WTC11 (cell line): ENCODE measurements around the gene MED9. TPM values are rescaled to one million over a fixed set of nuclear protein-coding genes. Genes with fewer than 3 reads are reported as not detected.
"Not testable (repeated sequence)": the region's sequence is repeated elsewhere in the genome, so short reads cannot be mapped to it uniquely, and the experiment has no call there.

Experiments used
- ATAC-seq: fragments of 200-7000 bp; cut with Tn5 transposase; 2 replicates; pipeline ENCODE4 v1.10.0; 2021; ENCODE audit warnings: mild to moderate bottlenecking, moderate library complexity
- CTCF ChIA-PET: fragments of 300-600 bp; sonication (Branson Sonifier 250); formaldehyde crosslinking; loops from one replicate; lab custom pipeline; 2021; ENCODE audit warnings: antibody characterized with exemption; lab: Charles Lee
- POLR2A ChIA-PET: fragments of 350-600 bp; sonication (Branson Sonifier 250); formaldehyde crosslinking; loops from one replicate; lab custom pipeline; 2021; ENCODE audit warnings: antibody characterized with exemption; lab: Charles Lee
- DNase-seq: peaks from one replicate; pipeline ENCODE4 v3.0.0; 2021; ENCODE audit warnings: low spot score
- H3K27ac Mint-ChIP-seq: 2 replicates; pipeline ENCODE4 v1.8.0; 2021; ENCODE audit warnings: mixed read lengths
- H3K27me3 Mint-ChIP-seq: 2 replicates; pipeline ENCODE4 v1.8.0; 2021; ENCODE audit warnings: low read depth, mild to moderate bottlenecking, moderate library complexity, mixed read lengths
- H3K36me3 Mint-ChIP-seq: 2 replicates; pipeline ENCODE4 v1.8.0; 2021; ENCODE audit warnings: mixed read lengths
- H3K4me1 Mint-ChIP-seq: 2 replicates; pipeline ENCODE4 v1.8.0; 2022; ENCODE audit warnings: mixed read lengths
- H3K4me3 Mint-ChIP-seq: 2 replicates; pipeline ENCODE4 v1.8.0; 2021; ENCODE audit warnings: mild to moderate bottlenecking, moderate library complexity, mixed read lengths
- H3K9me3 Mint-ChIP-seq: 2 replicates; pipeline ENCODE4 v1.8.0; 2021; ENCODE audit warnings: mixed read lengths
- ATF1 ChIP-seq: sonication (generic); formaldehyde crosslinking; IDR thresholded peaks from 2 replicates; pipeline ENCODE4 v1.8.1; 2023; ENCODE audit warnings: mild to moderate bottlenecking, moderate library complexity, missing genetic modification reagents
- CREM ChIP-seq: sonication (generic); formaldehyde crosslinking; IDR thresholded peaks from 2 replicates; pipeline ENCODE4 v1.8.1; 2022; ENCODE audit warnings: mild to moderate bottlenecking, missing genetic modification reagents, moderate library complexity
- GABPB1 ChIP-seq: sonication (generic); formaldehyde crosslinking; IDR thresholded peaks from 2 replicates; pipeline ENCODE4 v1.8.1; 2023; ENCODE audit warnings: mild to moderate bottlenecking, missing genetic modification reagents
- JAZF1 ChIP-seq: fragments of 250-450 bp; sonication (Bioruptor Pico); IDR thresholded peaks from 2 replicates; pipeline ENCODE4 v1.9.0; 2021; ENCODE audit warnings: moderate library complexity, mild to moderate bottlenecking, inconsistent platforms
- KAT7 ChIP-seq: sonication (generic); formaldehyde crosslinking; IDR thresholded peaks from 2 replicates; pipeline ENCODE4 v1.8.1; 2023; ENCODE audit warnings: missing genetic modification reagents, mild to moderate bottlenecking, borderline replicate concordance
- MXD4 ChIP-seq: fragments of 250-450 bp; sonication (Bioruptor Pico); IDR thresholded peaks from 2 replicates; pipeline ENCODE4 v1.8.0; 2021; ENCODE audit warnings: mild to moderate bottlenecking, moderate library complexity, borderline replicate concordance
- MYBL2 ChIP-seq: sonication (generic); formaldehyde crosslinking; IDR thresholded peaks from 2 replicates; pipeline ENCODE4 v1.8.1; 2023; ENCODE audit warnings: mild to moderate bottlenecking, moderate library complexity, missing genetic modification reagents
- NFATC4 ChIP-seq: fragments of 250-450 bp; sonication (Bioruptor Pico); IDR thresholded peaks from 2 replicates; pipeline ENCODE4 v1.9.0; 2021; ENCODE audit warnings: mild to moderate bottlenecking
- NFYB ChIP-seq: sonication (generic); formaldehyde crosslinking; conservative IDR thresholded peaks from 2 replicates; pipeline ENCODE4 v1.8.0; 2022; ENCODE audit warnings: low read depth, missing genetic modification reagents
- SMAD3 ChIP-seq: sonication (generic); formaldehyde crosslinking; IDR thresholded peaks from 2 replicates; pipeline ENCODE4 v1.8.0; 2022; ENCODE audit warnings: missing genetic modification reagents, mild to moderate bottlenecking, borderline replicate concordance
- SMAD4 ChIP-seq: sonication (generic); formaldehyde crosslinking; IDR thresholded peaks from 2 replicates; pipeline ENCODE4 v1.8.0; 2022; ENCODE audit warnings: mild to moderate bottlenecking, missing genetic modification reagents
- TCF7 ChIP-seq: sonication (generic); formaldehyde crosslinking; IDR thresholded peaks from 2 replicates; pipeline ENCODE4 v1.8.0; 2022; ENCODE audit warnings: mild to moderate bottlenecking, low read depth, missing genetic modification reagents, moderate library complexity
- TEAD4 ChIP-seq: sonication (generic); formaldehyde crosslinking; IDR thresholded peaks from 2 replicates; pipeline ENCODE4 v1.8.0; 2022; ENCODE audit warnings: mild to moderate bottlenecking, missing genetic modification reagents
- ZNF219 ChIP-seq: sonication (generic); formaldehyde crosslinking; IDR thresholded peaks from 2 replicates; pipeline ENCODE4 v1.8.0; 2023; ENCODE audit warnings: missing genetic modification reagents, mild to moderate bottlenecking, borderline replicate concordance
- ZNF263 ChIP-seq: sonication (generic); formaldehyde crosslinking; IDR thresholded peaks from 2 replicates; pipeline ENCODE4 v1.8.1; 2022; ENCODE audit warnings: low read depth, mild to moderate bottlenecking, moderate library complexity, missing genetic modification reagents
- ZNF416 ChIP-seq: fragments of 250-450 bp; sonication (Bioruptor Pico); IDR thresholded peaks from 2 replicates; pipeline ENCODE4 v1.9.0; 2021; ENCODE audit warnings: mild to moderate bottlenecking, inconsistent platforms
- total RNA-seq: library from RNA; stranded (reverse); gene quantifications from 3 replicates; pipeline ENCODE4 v1.2.3, GENCODE V29; 2021
- TF ChIP-seq, protein P1 (sequence below): sonication (generic); formaldehyde crosslinking; conservative IDR thresholded peaks from 2 replicates; pipeline ENCODE4 v1.8.1; 2022; ENCODE audit warnings: mild to moderate bottlenecking, missing genetic modification reagents
- TF ChIP-seq, protein P2 (sequence below): sonication (generic); formaldehyde crosslinking; IDR thresholded peaks from 2 replicates; pipeline ENCODE4 v1.8.0; 2023; ENCODE audit warnings: mild to moderate bottlenecking, missing genetic modification reagents
- TF ChIP-seq, protein P3 (sequence below): sonication (generic); formaldehyde crosslinking; IDR thresholded peaks from 2 replicates; pipeline ENCODE4 v1.8.1; 2022; ENCODE audit warnings: mild to moderate bottlenecking, missing genetic modification reagents, moderate library complexity, borderline replicate concordance
- TF ChIP-seq, protein P4 (sequence below): fragments of 250-450 bp; sonication (Bioruptor Pico); conservative IDR thresholded peaks from 2 replicates; pipeline ENCODE4 v1.9.0; 2021; ENCODE audit warnings: mild to moderate bottlenecking
- TF ChIP-seq, protein P5 (sequence below): sonication (generic); formaldehyde crosslinking; IDR thresholded peaks from 2 replicates; pipeline ENCODE4 v1.8.0; 2022; ENCODE audit warnings: mild to moderate bottlenecking, missing genetic modification reagents
- TF ChIP-seq, protein P6 (sequence below): sonication (generic); formaldehyde crosslinking; IDR thresholded peaks from 2 replicates; pipeline ENCODE4 v1.8.1; 2023; ENCODE audit warnings: mild to moderate bottlenecking, missing genetic modification reagents
- TF ChIP-seq, protein P7 (sequence below): sonication (generic); formaldehyde crosslinking; IDR thresholded peaks from 2 replicates; pipeline ENCODE4 v1.8.1; 2023; ENCODE audit warnings: mild to moderate bottlenecking, missing genetic modification reagents, moderate library complexity

Gene MED9
- total RNA-seq, 1 experiment from 2014 or later: 21.1 TPM

DNA sequence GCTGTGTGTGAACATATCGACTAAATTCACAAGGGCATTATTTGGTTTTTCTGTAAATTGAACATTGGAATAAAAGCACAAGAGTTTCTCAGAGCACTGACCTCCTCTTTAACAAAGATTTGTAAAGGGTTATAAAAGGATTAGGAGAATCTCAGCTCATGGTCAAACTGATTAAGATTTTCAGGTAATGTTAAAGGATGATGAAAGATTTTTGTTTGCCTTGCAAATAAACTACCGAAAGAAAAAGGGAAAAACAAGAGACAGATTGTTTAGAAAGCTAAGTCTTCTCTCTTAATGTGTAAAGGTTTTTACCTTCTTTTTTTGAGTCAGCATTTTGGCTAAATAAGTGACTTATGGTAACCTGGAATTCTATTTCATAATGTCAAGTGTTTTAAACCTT is 47.6 kb upstream of the MED9 start:
- ATAC-seq (no peak), DNase-seq (no peak)
- ChIA-PET POLR2A (no interaction called here), CTCF (no interaction called here)
- Mint-ChIP-seq H3K36me3 (peaks cover 6% of the 10 kb centered on the region), H3K4me1 (peaks cover 5% of the 10 kb centered on the region), H3K27me3 (peaks cover 21% of the 10 kb centered on the region), H3K9me3 (peaks cover 35% of the 10 kb centered on the region), H3K4me3 (no peak overlapping the region), H3K27ac (no peak overlapping the region)
- TF ChIP-seq, protein P1, sequence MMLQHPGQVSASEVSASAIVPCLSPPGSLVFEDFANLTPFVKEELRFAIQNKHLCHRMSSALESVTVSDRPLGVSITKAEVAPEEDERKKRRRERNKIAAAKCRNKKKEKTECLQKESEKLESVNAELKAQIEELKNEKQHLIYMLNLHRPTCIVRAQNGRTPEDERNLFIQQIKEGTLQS (CRISPR knock-in tag): no peak
- TF ChIP-seq NFATC4: no peak
- no peak for TF ChIP-seq NFYB (CRISPR knock-in tag)
- TF ChIP-seq MYBL2: no peak
- no peak for TF ChIP-seq KAT7 (CRISPR knock-in tag)
- no peak for TF ChIP-seq SMAD4
- no peak for TF ChIP-seq ZNF263 (CRISPR knock-in tag)
- TF ChIP-seq, all 79 proteins: peak for 0

DNA sequence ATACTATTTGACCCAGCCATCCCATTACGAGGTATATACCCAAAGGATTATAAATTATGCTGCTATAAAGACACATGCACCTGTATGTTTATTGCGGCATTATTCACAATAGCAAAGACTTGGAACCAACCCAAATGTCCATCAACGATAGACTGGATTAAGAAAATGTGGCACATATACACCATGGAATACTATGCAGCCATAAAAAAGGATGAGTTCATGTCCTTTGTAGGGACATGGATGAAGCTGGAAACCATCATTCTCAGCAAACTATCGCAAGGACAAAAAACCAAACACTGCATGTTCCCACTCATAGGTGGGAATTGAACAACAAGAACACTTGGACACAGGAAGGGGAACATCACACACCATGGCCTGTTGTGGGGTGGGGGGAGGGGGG is 45.9 kb upstream of the MED9 start:
- Mint-ChIP-seq H3K27me3 (peaks cover 20% of the 10 kb centered on the region), H3K9me3 (peaks cover 32% of the 10 kb centered on the region)
- H3K4me1 Mint-ChIP-seq, ATAC-seq, CTCF ChIA-PET, H3K27ac Mint-ChIP-seq, POLR2A ChIA-PET, DNase-seq, H3K36me3 Mint-ChIP-seq, H3K4me3 Mint-ChIP-seq: not testable (repeated sequence)

DNA sequence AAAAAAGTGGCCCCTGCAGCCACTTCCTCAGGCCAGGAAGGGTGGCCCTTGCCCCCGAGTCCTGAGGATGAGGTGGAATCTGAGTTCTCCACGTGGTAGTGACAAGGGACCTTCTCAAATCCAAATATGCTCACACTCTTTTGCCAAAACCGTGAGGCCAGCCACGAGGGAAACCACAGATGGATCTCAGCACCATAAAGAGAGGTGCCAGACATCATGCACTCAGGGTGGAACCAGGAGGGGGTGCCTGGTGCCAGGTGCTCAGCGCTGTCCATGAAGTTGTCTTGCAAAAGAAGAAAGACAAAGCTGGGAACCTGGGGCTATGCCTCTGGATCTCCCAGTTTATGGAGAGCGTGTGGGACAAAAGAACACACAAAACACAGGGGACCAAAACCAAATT is 45.2 kb upstream of the MED9 start:
- ChIA-PET CTCF (no interaction called here), POLR2A (interaction anchor here (0.6 kb wide), 1 partner anchor 65 kb away, joined by 7 read pairs; the partner anchor contains the start of gene RASD1)
- Mint-ChIP-seq H3K9me3 (peaks cover 32% of the 10 kb centered on the region), H3K4me3 (no peak overlapping the region), H3K36me3 (peaks cover 6% of the 10 kb centered on the region), H3K27me3 (peaks cover 15% of the 10 kb centered on the region; the same call in 1 of the 2 replicates), H3K27ac (no peak overlapping the region), H3K4me1 (peaks cover 5% of the 10 kb centered on the region)
- ATAC-seq: no peak
- DNase-seq: no peak
- TF ChIP-seq, protein P2, sequence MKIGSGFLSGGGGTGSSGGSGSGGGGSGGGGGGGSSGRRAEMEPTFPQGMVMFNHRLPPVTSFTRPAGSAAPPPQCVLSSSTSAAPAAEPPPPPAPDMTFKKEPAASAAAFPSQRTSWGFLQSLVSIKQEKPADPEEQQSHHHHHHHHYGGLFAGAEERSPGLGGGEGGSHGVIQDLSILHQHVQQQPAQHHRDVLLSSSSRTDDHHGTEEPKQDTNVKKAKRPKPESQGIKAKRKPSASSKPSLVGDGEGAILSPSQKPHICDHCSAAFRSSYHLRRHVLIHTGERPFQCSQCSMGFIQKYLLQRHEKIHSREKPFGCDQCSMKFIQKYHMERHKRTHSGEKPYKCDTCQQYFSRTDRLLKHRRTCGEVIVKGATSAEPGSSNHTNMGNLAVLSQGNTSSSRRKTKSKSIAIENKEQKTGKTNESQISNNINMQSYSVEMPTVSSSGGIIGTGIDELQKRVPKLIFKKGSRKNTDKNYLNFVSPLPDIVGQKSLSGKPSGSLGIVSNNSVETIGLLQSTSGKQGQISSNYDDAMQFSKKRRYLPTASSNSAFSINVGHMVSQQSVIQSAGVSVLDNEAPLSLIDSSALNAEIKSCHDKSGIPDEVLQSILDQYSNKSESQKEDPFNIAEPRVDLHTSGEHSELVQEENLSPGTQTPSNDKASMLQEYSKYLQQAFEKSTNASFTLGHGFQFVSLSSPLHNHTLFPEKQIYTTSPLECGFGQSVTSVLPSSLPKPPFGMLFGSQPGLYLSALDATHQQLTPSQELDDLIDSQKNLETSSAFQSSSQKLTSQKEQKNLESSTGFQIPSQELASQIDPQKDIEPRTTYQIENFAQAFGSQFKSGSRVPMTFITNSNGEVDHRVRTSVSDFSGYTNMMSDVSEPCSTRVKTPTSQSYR (CRISPR knock-in tag): no peak
- TF ChIP-seq MXD4 (CRISPR knock-in tag): no peak
- no peak for TF ChIP-seq ATF1 (CRISPR knock-in tag)
- no peak for TF ChIP-seq TEAD4 (CRISPR knock-in tag)
- TF ChIP-seq GABPB1 (CRISPR knock-in tag): no peak
- TF ChIP-seq, protein P3, sequence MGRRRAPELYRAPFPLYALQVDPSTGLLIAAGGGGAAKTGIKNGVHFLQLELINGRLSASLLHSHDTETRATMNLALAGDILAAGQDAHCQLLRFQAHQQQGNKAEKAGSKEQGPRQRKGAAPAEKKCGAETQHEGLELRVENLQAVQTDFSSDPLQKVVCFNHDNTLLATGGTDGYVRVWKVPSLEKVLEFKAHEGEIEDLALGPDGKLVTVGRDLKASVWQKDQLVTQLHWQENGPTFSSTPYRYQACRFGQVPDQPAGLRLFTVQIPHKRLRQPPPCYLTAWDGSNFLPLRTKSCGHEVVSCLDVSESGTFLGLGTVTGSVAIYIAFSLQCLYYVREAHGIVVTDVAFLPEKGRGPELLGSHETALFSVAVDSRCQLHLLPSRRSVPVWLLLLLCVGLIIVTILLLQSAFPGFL: no peak
- TF ChIP-seq KAT7 (CRISPR knock-in tag): no peak
- TF ChIP-seq ZNF219 (CRISPR knock-in tag): no peak
- TF ChIP-seq, protein P4, sequence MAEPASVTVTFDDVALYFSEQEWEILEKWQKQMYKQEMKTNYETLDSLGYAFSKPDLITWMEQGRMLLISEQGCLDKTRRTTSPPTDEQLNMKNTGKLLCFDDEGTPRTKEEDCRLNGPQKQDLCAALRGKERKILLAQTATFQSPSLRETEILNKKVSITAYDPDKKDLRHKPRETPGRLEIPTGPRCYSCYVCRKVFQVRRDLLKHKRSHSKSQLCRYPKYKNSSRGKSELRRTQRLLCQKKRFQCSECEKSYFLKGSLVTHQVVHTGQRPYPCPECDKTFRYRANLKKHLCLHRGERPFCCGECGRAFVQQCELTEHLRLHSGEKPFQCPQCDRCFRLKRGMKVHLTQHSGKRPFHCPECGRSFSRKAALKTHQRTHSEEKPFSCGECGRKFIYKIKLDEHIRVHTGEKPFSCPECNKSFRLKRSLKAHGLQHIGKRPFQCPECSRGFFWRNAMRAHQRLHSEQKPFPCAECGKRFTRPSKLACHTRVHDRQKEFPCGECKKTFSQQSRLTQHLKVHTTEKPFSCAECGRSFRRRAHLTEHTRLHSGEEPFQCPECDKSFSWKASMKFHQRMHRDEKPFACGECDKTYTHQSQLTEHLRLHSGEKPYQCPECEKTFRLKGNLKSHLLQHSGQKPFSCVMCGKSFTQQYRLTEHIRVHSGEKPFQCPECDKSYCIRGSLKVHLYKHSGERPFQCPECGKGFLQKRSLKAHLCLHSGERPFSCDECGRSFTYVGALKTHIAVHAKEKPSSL (CRISPR knock-in tag): no peak
- TF ChIP-seq ZNF416 (CRISPR knock-in tag): no peak
- TF ChIP-seq TCF7: no peak
- TF ChIP-seq, protein P5, sequence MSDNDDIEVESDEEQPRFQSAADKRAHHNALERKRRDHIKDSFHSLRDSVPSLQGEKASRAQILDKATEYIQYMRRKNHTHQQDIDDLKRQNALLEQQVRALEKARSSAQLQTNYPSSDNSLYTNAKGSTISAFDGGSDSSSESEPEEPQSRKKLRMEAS (CRISPR knock-in tag): no peak
- no peak for TF ChIP-seq SMAD3
- TF ChIP-seq, protein P6, sequence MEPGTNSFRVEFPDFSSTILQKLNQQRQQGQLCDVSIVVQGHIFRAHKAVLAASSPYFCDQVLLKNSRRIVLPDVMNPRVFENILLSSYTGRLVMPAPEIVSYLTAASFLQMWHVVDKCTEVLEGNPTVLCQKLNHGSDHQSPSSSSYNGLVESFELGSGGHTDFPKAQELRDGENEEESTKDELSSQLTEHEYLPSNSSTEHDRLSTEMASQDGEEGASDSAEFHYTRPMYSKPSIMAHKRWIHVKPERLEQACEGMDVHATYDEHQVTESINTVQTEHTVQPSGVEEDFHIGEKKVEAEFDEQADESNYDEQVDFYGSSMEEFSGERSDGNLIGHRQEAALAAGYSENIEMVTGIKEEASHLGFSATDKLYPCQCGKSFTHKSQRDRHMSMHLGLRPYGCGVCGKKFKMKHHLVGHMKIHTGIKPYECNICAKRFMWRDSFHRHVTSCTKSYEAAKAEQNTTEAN (CRISPR knock-in tag): no peak
- TF ChIP-seq, protein P7, sequence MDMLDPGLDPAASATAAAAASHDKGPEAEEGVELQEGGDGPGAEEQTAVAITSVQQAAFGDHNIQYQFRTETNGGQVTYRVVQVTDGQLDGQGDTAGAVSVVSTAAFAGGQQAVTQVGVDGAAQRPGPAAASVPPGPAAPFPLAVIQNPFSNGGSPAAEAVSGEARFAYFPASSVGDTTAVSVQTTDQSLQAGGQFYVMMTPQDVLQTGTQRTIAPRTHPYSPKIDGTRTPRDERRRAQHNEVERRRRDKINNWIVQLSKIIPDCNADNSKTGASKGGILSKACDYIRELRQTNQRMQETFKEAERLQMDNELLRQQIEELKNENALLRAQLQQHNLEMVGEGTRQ: no peak
- no peak for TF ChIP-seq JAZF1 (CRISPR knock-in tag)
- no peak for TF ChIP-seq CREM (CRISPR knock-in tag)
